GM12892 (cell line): Measurements from ENCODE around the gene CCNE1.

ENCODE experiments used
- POLR2A ChIP-seq: IDR thresholded peaks from 2 replicates; pipeline ENCODE4 v1.6.1; 2011; ENCODE audit warnings: low read depth, low read length, control low read depth
- POLR2AphosphoS5 ChIP-seq: IDR thresholded peaks from 2 replicates; pipeline ENCODE4 v1.6.1; 2011; ENCODE audit warnings: low read depth, low read length, control low read depth

GRCh38 chr19:29784598-29785223, 27.1 kb upstream of the CCNE1 start:
- TF ChIP-seq POLR2A (no peak), POLR2AphosphoS5 (no peak)
